HG03432 (cell line): Measurements from ENCODE around the gene ITGA11.

Experiments used
- ATAC-seq: cut with Tn5 transposase; IDR thresholded peaks from one replicate; pipeline ENCODE4 v1.9.1; 2021; ENCODE audit warnings: mild to moderate bottlenecking, moderate library complexity; ENCODE audit not compliant: unreplicated experiment

The ITGA11 gene

GRCh38 chr15:68314563-68314962, 117.4 kb downstream of the ITGA11 start:
- ATAC-seq, result no peak

DNA sequence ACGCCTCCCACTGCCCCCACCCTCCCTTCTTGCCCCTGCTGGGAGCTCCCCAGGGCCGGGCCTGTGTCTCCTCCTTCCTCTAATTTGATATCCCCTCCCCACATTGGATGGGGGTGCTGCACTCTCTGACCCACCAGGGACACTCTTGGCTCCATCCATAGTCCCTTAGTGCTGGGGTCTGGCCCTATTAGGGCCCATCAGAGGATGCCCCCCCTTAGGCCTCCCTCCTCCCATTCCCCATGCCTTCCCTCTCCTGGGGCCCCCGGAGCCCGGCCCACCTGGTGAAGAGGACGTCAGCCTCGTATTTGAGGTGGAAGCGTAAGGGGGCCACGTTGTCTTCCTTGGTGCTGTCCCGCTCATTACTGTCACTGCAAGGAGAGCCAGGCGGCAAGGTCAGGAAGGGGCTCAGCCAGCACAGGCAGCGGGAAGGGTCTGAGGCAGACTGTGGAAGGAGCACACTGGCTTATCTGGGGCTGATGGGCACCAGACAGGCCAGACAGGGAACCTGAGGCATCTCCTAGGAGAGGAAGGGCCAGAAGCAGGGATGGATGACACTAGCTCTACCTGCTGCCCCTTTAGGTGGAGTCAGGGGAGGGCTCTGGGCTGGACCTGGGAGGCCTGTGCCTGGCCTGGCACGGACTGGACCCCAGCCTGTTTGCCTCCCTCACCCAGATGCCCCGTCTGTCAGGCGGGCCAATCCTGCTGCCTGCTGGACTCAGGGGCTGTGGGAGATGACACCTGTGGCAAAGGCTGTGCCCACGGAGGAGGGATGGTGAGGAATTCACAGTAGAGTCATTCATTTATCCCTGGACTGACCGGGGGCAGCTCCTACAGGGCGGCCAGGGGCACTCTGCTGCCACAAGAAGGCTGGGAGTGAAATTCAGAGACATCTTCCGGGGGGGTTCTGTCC, 118.2 kb downstream of the ITGA11 start:
- no peak for ATAC-seq

DNA sequence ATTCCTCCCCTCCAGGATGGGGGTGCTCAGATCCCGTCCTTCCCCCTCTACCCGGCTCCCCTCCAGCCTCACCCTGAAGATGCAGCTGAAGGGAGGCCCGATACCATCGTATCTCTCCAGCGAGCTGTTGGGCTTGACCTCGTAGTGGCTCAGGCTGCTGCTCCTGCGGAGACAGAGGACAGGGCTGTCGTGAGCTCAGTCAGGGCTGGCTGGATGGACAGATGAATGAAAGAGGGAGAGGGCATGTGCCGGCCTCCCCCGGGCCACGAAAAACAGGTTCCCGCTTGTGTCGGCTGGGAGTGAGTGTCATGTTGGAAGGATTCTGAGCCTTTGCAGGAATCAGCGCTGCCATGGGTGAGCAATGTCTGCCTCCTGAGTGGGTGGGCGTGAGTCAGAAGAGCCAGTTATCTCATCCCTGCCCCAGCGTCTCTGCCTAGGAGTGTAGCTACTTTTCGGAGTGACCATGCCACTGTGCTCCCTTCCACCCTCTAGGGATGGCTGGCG, 119.2 kb downstream of the ITGA11 start:
- ATAC-seq, result no peak

- ATAC-seq, result no peak
Observed at GRCh38 chr15:68311859-68312557, 120.0 kb downstream of the ITGA11 start.

DNA sequence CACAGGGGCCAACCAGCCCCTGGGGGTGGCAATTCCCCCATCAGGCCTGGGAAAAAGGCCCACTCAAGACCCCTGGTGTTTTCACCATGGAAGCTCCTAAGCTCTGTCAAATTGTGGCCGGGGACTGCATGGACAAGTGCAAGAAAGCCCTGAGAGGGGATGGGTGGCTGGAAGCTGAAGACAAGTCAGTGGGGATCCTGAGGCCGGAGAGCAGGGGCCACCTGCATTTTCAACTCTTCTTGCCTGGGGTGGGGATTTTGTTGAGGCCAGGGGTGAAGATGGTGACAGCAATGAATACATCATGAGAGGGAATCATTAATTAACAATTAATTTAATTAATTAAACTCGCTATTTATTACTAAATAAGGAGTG, 120.5 kb downstream of the ITGA11 start:
- ATAC-seq, result no peak

GRCh38 chr15:68310804-68311463, 121.0 kb downstream of the ITGA11 start:
- no peak for ATAC-seq

DNA sequence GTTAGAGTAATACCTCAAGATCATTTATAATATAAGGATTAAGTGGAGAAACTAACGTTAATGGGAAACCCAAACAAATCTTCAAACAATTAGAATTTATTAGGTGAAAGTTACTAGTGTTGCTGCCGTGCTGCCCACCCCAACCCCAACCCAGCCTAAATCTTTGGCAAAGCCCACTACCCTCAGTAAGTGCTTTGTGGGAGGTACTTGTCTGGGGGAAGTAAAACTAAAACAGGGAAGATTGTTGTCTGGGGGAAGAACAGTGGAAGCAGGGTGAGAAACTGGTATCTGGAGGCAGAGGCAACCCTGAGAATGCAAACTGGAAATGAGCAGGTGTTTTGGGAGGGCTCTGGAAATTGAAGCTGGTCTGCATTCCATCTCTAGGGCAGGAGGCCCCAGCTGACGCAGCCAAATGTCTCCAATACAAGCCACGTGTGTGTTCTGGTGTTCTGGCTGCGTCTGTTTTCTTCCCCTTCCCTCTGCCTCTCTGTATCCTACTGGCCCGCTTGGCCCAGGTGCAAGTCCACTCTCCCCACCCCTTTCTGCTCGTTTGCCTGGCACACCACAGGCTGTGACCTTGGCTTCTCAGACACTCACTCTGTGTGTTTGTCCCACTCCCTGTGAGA, 121.7 kb downstream of the ITGA11 start:
- ATAC-seq, result no peak

DNA sequence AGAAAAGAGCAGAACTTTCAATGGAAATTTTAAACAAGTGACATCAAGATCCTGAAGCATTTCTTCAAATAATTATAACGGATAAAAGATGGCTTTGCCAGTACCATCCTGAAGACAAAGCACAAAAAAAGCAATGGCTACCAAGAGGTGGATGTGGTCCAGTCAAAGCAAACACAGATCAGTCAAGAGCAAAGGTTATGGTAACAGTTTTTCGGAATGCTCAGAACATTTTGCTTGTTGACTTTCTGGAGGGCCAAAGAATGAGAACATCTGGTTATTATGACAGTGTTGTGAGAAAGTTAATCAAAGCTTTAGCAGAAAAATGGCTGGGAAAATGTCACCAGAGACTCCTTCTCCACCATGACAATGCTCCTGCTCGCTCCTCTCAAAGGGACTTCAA, 122.9 kb downstream of the ITGA11 start:
- ATAC-seq, result no peak

- ATAC-seq, result no peak
Observed at GRCh38 chr15:68307131-68307928, 124.6 kb downstream of the ITGA11 start.

- ATAC-seq, result no peak
Observed at GRCh38 chr15:68305420-68305871, 126.5 kb downstream of the ITGA11 start.

DNA sequence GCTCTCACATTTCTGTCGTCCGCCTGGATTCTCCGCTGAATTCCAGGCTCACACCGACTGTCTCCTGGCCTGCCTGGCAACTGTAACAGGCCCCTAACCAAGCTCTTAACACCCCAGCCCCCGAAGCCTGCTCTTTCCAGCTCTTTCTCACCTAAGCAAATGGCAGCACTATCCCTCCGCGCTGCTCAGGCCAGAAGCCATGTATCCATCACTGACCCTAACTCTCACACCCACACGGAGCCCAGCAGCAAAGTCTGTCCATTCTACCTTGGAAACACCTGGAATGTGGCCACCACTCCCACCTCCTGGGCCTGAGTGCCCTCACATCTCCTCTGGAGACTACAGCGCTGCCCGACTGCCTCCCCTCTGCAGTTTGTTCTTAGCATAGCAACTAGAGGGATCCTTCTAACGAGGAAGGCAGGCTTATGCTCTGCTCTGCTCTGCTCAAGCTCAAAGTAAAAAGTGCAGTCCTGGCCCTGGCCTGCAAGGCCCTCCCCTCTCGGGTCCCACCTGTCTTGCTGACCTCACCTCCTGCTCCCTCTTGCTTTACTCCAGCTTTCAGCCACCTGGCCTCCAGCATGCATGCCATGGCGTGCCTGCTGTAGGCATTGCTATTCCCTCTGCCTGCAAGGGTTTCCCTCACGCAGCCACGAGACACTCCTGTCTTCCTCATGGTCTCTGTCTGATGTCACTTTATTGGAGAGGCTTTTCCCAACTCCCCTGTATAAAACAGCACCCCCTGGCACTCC, 127.2 kb downstream of the ITGA11 start:
- no peak for ATAC-seq

GRCh38 chr15:68303560-68304436, 128.2 kb downstream of the ITGA11 start:
- ATAC-seq, result no peak

GRCh38 chr15:68303134-68303533, 128.8 kb downstream of the ITGA11 start:
- ATAC-seq, result no peak

DNA sequence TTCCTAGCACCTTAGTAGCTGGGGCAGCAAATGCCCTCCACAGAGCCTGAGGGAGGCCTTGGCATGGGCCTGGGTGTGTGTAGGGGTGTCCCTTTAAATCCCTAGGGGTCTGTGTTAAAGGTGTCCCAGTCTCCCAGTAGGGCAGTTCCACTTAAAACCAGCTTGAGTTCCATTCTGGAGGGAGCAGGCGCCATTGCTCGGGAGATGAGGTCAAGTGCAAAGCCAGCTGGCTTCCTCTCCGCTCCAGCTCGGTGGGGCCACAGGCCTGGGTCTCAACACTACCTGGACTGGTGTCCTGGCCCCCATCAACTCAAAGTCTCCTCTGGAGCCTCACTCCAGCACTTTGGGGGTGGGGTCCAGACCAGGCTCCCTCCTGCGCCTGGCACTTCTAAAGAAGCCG, 129.2 kb downstream of the ITGA11 start:
- no peak for ATAC-seq

- no peak for ATAC-seq
Observed at GRCh38 chr15:68301301-68301700, 130.7 kb downstream of the ITGA11 start.

DNA sequence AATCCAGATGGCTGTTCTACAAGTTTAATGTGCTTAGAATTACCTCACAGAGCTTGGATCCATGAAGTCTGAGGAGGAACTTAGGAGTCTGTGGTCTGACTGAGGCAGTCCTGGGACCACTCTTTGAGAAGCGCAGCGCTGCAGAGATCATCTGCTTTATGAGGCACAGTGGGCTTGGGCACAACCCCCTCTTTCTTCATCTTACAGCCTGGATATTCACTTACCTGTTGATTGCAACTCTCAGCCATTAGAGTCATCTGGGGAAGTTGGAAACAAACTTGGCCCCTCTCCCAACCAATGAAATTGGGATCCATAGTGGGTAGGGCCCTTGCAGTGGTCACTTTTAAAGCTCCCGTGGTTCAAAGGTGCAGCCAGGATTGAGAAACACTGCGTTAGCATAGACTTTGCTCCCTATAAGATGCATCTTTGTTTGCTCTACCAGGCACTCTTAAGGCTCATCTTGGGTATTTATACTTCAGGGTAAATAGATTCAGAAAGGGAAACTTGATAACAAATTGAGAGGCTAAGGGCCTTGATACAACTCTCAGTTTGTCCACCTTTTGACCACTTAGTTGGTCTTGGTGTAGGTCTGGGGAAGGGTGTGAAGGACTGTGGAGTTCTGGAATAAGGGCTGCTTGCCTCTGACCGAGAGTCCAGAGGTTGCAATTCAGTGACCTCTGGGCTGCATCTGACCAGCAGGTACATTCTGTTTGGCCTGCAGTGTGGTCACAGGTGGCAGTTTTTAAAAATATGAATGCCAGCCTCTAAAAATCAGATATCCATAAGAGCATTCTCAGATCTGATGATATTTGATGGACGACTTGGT, 131.6 kb downstream of the ITGA11 start:
- ATAC-seq, result no peak

DNA sequence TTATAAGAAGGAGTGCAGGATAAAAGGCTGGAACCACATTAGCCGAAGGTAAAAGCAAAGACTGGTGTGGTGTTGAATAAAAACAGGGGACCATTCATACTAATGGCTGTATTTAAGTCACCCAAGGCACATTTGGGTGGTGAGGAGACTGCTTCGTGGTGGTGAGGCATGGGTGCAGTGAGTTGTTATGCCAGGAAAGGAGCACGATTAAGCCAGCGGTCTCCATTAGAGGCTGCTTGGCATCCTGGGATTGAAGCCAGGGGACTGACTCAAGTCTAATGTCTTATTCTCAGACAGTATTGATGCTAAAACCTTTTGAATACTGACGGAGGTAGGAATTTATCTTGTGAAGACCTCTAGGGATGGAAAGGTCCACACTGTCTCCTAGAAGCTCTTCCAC, 132.5 kb downstream of the ITGA11 start:
- ATAC-seq, result peak; percentile 9
